HG03342 (cell line): ENCODE results near the gene EN1.

ENCODE experiments used
- ATAC-seq: cut with Tn5 transposase; IDR thresholded peaks from one replicate; pipeline ENCODE4 v1.9.1; 2021; ENCODE audit warnings: mild to moderate bottlenecking, moderate library complexity; ENCODE audit not compliant: unreplicated experiment

Gene EN1

GRCh38 chr2:118844261-118845004, 3.0 kb downstream of the EN1 start:
- ATAC-seq: no peak

DNA sequence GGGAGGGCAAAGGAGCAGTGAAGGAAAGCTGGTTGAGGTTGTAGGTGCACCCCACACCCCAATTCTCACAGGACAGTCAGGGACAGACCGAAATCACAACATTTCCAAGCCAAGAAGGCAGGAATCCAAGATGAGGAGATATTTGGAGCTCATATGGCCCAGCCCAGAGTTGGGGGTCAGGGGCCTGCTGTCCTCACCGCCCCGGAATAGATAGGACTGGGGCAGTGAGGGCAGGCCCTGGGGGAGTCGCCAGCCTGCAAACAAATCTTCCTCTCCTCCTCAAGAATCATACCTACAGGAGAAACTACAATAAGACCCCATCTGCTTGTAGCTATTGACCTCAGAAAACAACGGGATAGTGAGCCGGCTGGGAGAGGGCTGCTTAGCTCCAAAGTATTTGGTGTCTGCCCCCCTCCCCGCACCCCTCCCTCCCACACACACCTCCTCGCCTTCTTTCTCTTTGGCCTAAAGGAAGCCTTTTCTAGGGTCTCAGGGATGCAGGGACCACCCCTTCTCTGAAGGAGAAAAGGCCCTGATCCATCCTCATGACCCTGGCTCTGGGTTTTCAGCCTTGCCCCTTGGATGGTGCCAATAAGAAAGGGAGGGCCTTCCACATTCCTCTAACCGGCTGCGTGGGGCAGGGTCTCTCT, 3.8 kb downstream of the EN1 start:
- no peak for ATAC-seq

GRCh38 chr2:118842661-118843482, 4.6 kb downstream of the EN1 start:
- ATAC-seq: no peak

DNA sequence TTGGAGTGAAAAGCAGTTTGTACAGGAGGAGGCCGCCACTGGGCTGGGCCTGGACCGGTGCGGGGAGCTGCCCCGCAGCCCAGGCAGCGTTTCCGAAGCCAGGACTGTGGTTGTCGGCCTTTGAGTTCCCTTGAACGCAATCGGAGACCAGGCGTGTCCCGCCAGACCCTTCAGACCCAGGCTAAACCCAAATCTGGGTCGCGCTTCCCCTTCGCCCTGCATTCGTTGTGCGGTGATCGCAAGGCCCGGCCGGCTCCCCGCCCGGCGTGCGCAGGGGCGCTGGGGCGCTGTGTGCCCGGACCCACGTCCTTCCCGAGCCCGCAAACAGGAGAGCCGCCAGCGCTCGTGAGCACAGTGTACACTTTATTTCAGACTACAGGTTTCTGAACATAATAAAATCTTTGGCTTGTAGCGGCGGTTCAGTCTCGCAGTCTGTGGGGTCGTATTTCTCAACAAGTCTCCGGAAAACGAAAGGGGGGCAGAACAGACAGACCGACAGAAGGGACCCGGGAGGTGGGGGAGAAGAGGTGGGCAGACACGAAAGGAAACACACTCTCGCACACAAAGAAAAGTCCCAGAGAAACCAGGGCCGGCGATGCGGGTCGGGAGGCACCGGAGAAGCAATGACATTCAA, 5.5 kb downstream of the EN1 start:
- no peak for ATAC-seq

DNA sequence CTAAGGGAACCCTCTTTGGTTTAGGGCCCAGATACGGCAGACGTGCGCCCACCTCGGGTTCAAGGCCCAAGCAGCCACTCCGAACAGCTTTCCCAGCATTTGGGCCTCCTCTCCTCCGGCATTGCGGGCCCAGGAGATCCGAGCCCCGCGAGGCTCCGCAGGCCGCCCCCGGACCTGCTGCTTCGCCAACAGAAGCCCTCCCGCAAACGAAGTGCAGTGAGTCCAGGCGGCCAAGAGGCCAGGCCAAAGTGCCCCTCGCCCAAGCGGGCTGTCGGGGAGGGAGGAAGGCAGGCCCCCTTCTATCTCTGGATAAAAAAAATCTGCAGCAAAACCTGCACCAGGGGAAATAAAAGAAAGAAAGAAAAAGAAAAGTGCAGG, 6.0 kb downstream of the EN1 start:
- no peak for ATAC-seq

DNA sequence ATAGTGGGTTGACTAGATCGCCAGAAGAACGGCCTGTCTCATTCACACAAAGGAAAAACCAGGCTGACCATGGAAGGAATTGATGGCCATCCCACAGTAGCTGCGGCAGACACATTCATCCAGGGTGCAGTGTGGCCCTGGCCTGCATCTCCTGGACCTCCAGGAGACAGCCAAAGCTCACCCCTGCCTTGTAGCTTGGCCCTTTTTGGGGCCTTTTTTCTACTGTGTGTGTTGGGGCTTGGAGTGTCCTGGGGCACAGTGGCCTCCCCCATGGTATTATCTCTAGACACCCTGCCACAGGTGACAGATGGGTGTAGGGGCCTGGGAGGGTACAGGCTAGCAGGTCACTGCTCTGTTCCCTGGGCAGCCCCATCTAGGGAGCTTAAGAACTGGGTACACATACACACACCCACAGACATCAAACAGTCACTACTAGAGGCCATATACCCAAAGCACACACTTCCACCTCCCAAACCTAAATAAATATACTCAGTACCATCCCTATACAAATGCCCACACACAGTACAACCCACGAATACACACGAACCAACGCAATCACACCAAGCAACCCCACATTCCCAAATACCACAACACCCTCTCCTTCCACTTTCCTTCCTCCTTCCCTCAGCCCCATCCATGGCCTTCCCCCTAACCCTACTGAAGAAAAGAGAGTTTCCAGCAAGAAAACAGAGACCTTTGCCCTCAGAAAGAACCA, 8.6 kb downstream of the EN1 start:
- ATAC-seq: no peak

- no peak for ATAC-seq
Measured at GRCh38 chr2:118837621-118838020, 9.8 kb downstream of the EN1 start.

DNA sequence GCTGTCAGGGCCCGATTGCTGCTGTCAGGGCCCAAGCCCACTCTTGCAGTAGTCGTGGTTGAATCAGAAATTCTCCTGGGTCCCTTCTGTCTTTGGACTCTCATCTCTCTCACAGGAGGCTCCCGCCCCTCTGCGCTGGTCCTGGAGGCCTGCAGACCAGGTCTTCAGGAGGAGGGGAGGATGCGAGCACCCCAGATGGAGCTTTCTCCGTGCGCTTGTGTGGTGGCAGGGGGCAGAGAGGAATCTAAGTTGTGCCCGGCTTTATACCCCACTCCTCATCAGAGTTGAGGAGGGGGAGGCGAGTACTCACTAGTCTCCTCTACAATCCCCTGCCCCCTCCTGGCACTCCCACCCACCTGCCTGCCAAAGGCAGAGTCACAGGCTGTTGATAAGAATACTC, 10.4 kb downstream of the EN1 start:
- no peak for ATAC-seq

DNA sequence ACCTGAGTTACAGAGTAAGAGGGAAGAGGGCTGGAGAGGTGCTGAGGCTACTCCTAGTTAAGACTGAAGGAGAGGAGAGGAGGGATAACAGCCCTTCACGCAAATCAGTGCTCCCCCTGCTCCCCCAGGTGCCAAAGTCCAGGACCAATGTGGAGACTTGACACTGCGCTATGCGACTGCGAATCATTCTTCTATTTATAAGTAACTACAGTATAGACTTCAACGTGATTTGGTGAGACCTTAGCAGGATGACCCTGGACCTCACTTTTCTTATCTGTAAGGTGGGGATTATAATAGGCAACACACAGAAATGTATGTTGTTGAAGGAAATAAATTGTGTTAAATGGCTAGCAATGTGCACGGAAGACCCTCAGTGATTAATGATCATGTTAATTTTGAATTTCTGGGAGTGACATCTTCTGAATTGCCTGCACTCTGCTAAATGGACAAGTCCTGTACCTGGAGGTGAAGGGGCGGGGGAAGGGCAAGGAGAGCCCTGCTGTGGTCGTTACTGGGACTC, 11.0 kb downstream of the EN1 start:
- no peak for ATAC-seq

DNA sequence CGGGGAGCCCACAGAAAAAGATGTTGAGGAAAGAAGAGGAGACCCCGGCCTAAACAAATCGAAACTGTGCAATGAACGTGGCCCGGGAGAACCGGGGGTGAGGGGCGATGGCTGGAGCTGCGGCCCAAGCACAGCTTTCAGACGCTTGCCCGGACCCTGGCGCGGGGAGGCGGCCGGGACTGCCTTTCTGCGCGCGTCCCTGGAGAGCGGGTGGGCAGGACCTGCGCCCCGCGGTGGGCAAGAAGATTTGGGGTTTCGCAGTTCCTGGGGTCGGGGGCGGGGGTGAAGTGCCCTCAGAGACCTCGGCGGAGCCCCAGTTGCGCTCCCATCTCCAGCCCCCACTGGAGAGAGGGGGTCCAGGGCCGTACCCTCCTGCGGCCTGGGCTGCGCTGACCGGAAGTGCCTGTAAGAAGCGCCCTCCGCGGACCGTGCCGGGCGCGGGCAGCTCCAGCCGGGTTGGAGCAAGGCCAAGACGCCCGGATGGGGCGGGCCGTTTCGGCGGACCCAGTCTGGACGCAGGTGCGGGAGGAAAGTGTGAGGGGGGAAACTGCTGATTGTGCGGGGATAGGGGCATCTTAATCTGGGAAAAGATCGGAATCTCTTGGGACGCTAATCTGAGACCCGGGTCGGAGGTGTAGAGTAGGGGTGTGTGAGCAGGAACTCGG, 11.6 kb downstream of the EN1 start:
- no peak for ATAC-seq

- ATAC-seq: no peak
Measured at GRCh38 chr2:118834901-118835745, 12.3 kb downstream of the EN1 start.

DNA sequence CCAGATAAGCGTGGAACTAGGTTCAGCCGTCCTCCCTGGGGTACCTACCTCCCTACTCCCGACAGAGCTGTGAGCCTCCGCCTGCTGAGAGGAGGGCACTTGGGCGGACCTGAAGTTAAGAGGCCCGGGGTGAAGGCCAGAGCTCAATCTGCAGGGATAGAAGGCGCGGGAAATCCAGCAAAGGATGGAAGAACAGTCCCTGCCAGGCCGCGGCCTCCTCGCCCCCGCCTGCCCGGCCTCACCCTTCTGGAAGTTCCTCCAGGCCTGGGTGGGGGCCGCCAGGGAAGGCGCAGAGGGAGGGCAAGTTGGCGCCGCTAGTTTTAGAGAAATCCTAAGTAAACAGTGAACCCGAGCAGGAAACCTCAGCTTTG, 13.0 kb downstream of the EN1 start:
- no peak for ATAC-seq

GRCh38 chr2:118833716-118834439, 13.6 kb downstream of the EN1 start:
- ATAC-seq: no peak

- no peak for ATAC-seq
Measured at GRCh38 chr2:118832791-118833715, 14.4 kb downstream of the EN1 start.

DNA sequence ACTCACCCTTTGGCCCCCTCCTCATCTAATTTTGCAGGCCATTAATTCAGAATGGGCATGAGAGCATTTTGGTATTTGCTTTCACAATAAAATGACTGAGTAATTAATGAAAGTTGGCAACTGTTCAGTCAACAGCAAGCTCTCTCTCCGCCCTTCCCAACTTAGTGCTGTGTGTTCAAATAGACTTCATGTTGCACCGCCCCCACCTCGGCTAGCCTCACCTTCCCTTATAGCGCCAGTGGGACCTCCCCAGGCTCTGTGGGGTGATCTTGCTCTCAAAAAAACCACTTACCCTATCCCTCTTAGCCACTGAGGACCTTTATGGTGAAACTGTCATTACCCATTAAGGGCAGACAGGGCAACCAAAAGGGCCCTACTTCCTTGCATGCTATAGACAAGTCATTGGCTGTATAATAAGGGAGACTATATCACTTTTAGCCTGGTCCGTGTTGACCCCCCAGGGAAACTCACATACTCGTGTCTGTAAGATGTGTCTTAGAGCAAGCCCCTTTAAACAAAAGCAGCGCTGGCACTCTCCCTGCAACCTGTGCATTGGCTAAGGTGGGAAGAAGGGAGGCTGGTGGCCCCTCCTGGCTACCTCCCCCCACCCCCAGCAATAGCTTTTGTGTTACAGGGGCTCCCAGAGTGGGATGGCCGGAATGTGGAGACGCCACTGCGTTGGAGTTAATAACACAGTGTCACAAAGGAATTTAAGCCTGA, 15.2 kb downstream of the EN1 start:
- no peak for ATAC-seq

GRCh38 chr2:118830881-118831280, 16.6 kb downstream of the EN1 start:
- ATAC-seq: no peak

DNA sequence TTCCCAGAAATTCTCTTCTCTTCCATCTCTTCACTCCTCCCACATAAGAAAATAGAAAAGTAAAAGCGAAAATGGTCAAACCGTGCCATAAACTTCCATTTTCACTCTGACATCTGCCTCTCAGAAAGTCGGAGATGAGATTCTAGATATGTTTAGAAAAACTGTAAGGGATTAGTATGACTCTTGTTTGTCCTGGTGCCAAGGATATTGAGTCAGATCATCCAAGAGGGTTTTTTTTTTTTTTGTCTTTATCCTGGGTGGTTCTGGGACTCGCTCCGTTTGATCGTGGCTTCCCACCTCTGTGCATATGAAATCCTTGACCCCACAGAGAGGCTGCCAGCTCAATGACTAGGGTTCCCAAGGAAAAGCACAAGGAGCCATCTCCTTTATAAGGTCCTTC, 17.3 kb downstream of the EN1 start:
- ATAC-seq: no peak
